22Rv1 (cell line): ENCODE measurements around the gene GRP.

Source experiments
- H3K27ac ChIP-seq: fragments of 450-650 bp; 2 replicates; pipeline ENCODE4 v1.5.1; 2017
- CTCF ChIP-seq: fragments of 450-650 bp; IDR thresholded peaks from 2 replicates; pipeline ENCODE4 v1.5.1; 2017; ENCODE audit warnings: mild to moderate bottlenecking
- ZFX ChIP-seq: fragments of 450-650 bp; IDR thresholded peaks from 2 replicates; pipeline ENCODE4 v1.6.1; 2017; ENCODE audit warnings: antibody characterized with exemption, borderline replicate concordance

The GRP gene

GRCh38 chr18:59268721-59269562 is 49.0 kb downstream of the GRP start:
- no peak overlapping the region for H3K27ac ChIP-seq
- TF ChIP-seq CTCF (peak; percentile 94), ZFX (no peak)

- TF ChIP-seq ZFX (no peak), CTCF (no peak)
- H3K27ac ChIP-seq: no peak overlapping the region
These were observed 49.7 kb downstream of the GRP start for GRCh38 chr18:59269563-59270119.

- no peak for TF ChIP-seq ZFX
- no peak for TF ChIP-seq CTCF
- H3K27ac ChIP-seq: no peak overlapping the region
These were observed 50.8 kb downstream of the GRP start for GRCh38 chr18:59270689-59271257.

GRCh38 chr18:59271606-59272220 is 51.8 kb downstream of the GRP start:
- TF ChIP-seq ZFX (no peak), CTCF (no peak)
- H3K27ac ChIP-seq: no peak overlapping the region

GRCh38 chr18:59272221-59272888 is 52.4 kb downstream of the GRP start:
- no peak overlapping the region for H3K27ac ChIP-seq
- no peak for TF ChIP-seq CTCF
- TF ChIP-seq ZFX: no peak

GRCh38 chr18:59272891-59273758 is 53.2 kb downstream of the GRP start, which contains the start of gene RAX:
RAX (minus strand) TSS chr18:59273454; CDS start chr18:59273206, 248 bp downstream.
- TF ChIP-seq CTCF (peak; percentile 21), ZFX (no peak)

More at GRCh38 chr18:59272891-59273758, 53.2 kb downstream of the GRP start, which contains the start of gene RAX:
- H3K27ac ChIP-seq: no peak within 1 kb of the TSS
